Activated CD8-positive, alpha-beta memory T cell treated with anti-CD3 and anti-CD28 coated beads for 4 hours (primary cell): ENCODE results near the gene EPHB1.

Experiments used
- DNase-seq, 2 donors: peaks; one replicate each; pipeline ENCODE4 v3.0.0-alpha.2; 2020; ENCODE audit warnings: low read depth in 2 of 2

The EPHB1 gene

GRCh38 chr3:134809427-134810051 is 14.5 kb downstream of the EPHB1 start:
- no peak for DNase-seq

- no peak for DNase-seq
These were observed 15.0 kb downstream of the EPHB1 start for GRCh38 chr3:134810052-134810435.

- DNase-seq = no peak
These were observed 15.8 kb downstream of the EPHB1 start for GRCh38 chr3:134810850-134811249.

- DNase-seq = no peak
These were observed 18.6 kb downstream of the EPHB1 start for GRCh38 chr3:134813618-134814017.

GRCh38 chr3:134815519-134815918 is 20.5 kb downstream of the EPHB1 start:
- no peak for DNase-seq

- DNase-seq = no peak
These were observed 21.6 kb downstream of the EPHB1 start for GRCh38 chr3:134816623-134817022.

GRCh38 chr3:134817297-134817696 is 22.2 kb downstream of the EPHB1 start:
- no peak for DNase-seq

GRCh38 chr3:134820994-134821393 is 25.9 kb downstream of the EPHB1 start:
- no peak for DNase-seq

GRCh38 chr3:134822090-134822489 is 27.0 kb downstream of the EPHB1 start:
- no peak for DNase-seq

- DNase-seq = no peak
These were observed 28.6 kb downstream of the EPHB1 start for GRCh38 chr3:134823679-134824078.

GRCh38 chr3:134824791-134825190 is 29.7 kb downstream of the EPHB1 start:
- no peak for DNase-seq

GRCh38 chr3:134827213-134827612 is 32.2 kb downstream of the EPHB1 start:
- no peak for DNase-seq

GRCh38 chr3:134829721-134830120 is 34.7 kb downstream of the EPHB1 start:
- no peak for DNase-seq

- DNase-seq = no peak
These were observed 37.5 kb downstream of the EPHB1 start for GRCh38 chr3:134832585-134832984.

GRCh38 chr3:134833453-134834163 is 38.5 kb downstream of the EPHB1 start:
- DNase-seq = no peak

- no peak for DNase-seq
These were observed 41.9 kb downstream of the EPHB1 start for GRCh38 chr3:134836921-134837320.

GRCh38 chr3:134838599-134838998 is 43.5 kb downstream of the EPHB1 start:
- no peak for DNase-seq

GRCh38 chr3:134839422-134839821 is 44.4 kb downstream of the EPHB1 start:
- DNase-seq = no peak

GRCh38 chr3:134839990-134840389 is 44.9 kb downstream of the EPHB1 start:
- DNase-seq = no peak

GRCh38 chr3:134840459-134840858 is 45.4 kb downstream of the EPHB1 start:
- no peak for DNase-seq

- no peak for DNase-seq
These were observed 51.0 kb downstream of the EPHB1 start for GRCh38 chr3:134846084-134846483.

- no peak for DNase-seq
These were observed 51.9 kb downstream of the EPHB1 start for GRCh38 chr3:134846911-134847317.

GRCh38 chr3:134847349-134847748 is 52.3 kb downstream of the EPHB1 start:
- no peak for DNase-seq

- DNase-seq = no peak
These were observed 54.5 kb downstream of the EPHB1 start for GRCh38 chr3:134849561-134849960.
